Skin epidermis (tissue), 12 donors: ENCODE data around the gene UGCG.

Source experiments
- H3K27ac ChIP-seq, 21 experiments: fragments of 200-600 bp; sonication (generic) in 11 of 21; one replicate each; pipeline ENCODE4 v1.5.0; 2020; ENCODE audit warnings: mild to moderate bottlenecking in 3 of 21, inconsistent platforms in 2 of 21, moderate library complexity in 2 of 21
- H3K4me3 ChIP-seq, 7 experiments: fragments of 200-600 bp; sonication (generic) in 2 of 7; one replicate each; pipeline ENCODE4 v1.5.0; 2020; ENCODE audit warnings: inconsistent platforms in 2 of 7, mild to moderate bottlenecking in 2 of 7, moderate library complexity in 1 of 7

The UGCG gene

DNA sequence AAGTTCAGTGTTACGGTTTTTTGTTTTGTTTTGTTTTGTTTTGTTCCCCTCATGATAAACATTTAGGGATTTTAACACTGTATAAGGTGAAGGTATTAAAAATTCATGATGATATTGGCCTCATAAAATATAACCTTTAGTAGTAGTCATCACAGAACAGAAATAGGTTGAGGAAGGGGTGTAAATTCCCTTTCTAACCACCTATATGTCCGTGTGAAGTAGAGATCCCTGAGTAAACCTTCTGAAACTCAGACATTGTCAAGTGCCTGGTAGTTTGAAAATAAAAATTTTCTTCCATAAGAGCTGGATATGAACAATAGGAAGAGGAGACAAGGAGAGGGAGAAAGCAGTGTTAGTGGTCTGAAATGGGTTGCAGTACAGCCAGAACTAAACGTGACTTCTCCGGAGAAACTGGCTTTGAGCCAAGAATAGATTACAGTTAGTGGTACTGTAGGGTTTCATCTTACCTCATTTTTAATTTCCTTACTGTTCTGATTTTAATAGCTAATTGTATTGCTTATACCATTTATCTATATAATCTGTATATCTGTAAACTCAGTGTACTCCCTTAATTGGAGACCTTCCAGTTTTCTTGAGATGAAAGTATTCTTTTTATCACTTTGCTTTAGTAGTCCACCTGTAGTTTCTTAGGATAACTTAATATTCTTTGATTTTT is 18.3 kb downstream of the UGCG start:
- Histone ChIP-seq H3K4me3 (no peak overlapping the region), H3K27ac (no peak overlapping the region)

DNA sequence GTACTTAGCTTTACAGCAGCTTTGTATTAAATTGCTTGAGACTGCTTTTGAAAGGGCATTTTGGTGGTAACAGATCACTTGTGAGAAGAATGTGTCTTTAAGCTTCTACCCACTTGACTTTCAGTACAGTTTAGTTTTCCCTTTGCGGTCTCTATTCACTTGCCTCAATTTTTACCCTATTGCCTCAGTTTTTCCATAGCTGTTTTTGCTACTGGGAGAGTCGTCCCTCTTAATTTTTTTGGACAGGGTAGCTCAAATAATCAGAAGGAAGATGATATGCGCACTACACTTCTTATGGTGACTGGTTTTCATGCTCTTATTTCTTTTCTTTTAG is 18.8 kb downstream of the UGCG start:
- Histone ChIP-seq H3K4me3 (no peak overlapping the region), H3K27ac (no peak overlapping the region)

DNA sequence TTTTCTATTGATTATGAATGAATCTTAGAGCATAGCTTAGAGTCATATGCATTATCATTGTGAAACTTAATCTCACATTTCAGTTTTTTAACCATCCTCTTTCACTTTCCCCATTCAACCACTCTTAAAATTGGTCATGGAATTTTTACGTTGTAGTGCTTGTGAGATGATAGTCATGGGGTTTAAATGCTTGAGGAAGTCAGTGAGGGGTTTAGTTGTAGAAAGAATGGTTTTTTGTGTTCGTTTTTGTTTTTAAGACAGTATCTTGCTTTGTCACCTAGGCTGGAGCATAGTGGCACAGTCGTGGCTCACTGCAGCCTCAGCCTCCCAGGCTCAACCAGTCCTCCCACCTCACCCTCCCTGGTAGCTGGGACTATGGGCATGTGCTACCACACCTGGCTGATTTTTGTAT is 19.6 kb downstream of the UGCG start:
- H3K27ac ChIP-seq = peak overlapping the region in 1 of 21 experiments; percentile 62
- no peak overlapping the region for H3K4me3 ChIP-seq

DNA sequence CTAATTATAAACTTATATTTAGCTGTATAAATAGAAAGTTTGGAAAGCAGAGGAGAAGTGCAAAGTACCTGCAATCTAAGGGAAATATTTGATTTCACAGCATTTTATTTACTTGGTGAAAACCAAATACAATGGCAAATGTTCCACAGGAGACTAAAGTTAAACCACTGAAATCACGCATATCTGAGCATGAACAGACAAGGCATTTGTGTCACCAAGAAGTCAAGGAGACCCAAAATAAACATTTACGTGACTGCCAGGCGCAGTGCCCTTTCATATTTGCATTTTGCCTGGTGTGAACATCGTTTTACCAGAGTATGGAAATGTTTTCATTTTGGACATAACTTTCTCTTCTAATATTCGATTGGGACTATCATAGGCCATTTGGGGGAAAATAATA is 20.6 kb downstream of the UGCG start:
- no peak overlapping the region for H3K27ac ChIP-seq
- H3K4me3 ChIP-seq = no peak overlapping the region

DNA sequence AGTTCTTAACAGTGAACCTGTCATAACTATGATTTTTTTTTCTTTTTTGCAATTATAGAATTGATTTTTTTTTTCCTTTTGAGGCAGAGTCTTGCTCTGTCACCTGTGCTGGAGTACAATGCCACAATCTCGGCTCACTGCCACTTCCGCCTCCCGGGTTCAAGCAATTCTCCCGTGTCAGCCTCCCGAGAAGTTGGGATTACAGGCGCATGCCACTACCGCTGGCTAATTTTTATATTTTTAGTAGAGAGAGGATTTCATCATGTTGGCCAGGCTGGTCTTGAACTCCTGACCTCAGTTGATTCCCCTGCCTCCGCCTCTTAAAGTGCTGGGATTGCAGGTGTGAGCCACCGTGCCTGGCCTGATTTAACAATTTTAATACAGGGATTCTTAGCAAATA is 21.4 kb downstream of the UGCG start:
- Histone ChIP-seq H3K4me3 (no peak overlapping the region), H3K27ac (no peak overlapping the region)

DNA sequence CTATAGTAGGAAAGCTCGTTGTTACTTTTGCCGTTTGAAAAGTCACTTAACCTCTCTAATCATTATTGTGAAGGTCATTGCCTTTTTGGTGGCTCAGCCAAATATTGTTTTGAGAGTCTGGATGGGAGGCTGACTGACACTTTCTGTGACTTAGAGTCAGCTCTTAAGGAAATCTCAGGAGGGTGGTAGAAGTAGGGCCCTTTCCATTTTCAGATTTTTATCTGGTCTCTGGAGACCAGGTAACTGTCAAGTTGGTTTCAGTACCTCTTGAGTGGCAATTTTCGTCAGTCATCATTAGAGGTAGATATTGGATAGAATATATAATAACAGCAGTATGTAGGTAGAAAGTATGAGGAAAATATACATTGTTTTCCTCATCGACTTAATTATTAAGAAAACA is 23.3 kb downstream of the UGCG start:
- H3K27ac ChIP-seq = no peak overlapping the region
- H3K4me3 ChIP-seq = no peak overlapping the region

DNA sequence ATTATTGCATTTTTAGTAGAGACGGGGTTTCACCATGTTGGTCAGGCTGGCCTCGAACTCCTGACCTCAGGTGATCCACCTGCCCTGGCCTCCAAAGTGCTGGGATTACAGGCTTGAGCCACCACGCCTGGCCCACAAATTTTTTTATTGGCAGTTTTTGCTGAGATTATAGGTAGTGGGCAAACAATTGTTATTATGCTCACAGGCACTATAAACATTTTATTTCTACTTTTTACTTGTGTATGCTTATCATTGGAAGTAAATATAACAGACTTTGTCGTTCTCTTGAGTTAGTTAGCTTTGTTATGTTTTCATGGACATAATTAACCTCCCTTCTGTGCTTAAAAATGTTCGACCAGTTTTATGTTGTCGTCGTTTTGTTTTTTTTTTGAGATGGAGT is 23.9 kb downstream of the UGCG start:
- Histone ChIP-seq H3K27ac (no peak overlapping the region), H3K4me3 (no peak overlapping the region)

DNA sequence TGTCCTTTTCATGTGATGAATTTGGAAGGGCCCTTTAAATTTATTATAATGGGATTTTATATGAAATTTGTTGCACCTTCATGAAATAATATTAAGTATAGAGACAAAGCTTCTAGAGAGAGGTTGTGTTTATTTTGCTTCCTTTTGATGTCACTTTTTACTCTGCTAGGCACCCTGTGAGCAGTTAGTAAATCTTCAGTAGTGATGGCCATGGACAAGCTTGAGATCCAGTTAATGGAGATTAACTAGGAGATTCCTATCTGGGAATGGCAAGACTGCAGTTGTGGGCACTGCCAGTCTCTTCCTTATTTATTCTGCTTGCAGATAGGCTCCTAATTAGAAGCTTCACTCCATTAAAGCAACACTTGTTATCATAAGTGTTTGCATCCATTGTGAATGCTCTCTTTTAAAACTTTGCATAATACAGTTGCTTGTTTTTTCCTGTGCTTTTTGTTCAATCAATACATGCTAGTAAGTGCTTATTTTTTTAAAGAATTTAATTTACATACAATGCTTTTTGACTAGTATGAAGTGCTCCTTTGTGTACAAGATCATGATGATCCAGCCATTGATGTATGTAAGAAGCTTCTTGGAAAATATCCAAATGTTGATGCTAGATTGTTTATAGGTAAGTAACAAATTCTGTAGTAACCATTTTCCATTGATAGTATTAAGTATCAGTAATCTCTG is 25.9 kb downstream of the UGCG start:
- peak overlapping the region in 1 of 21 experiments; percentile 12 for H3K27ac ChIP-seq
- H3K4me3 ChIP-seq = no peak overlapping the region

DNA sequence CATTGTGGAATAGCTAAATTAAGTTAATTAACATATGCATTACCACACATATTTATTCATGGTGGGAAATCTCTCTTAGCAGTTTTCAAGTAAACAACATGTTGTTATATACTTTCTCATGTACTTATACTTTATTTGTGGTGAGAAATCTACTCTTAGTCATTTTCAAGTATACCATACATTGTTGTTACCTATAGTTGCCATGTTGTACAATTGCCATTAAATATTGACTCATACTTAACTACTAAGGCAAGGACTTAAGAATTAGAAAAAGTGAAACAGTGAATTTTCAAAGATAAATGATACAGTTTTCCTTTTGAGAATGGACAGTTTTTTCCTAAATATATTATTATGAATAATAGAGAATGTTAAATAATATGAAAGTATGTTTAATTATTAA is 27.7 kb downstream of the UGCG start:
- Histone ChIP-seq H3K4me3 (no peak overlapping the region), H3K27ac (no peak overlapping the region)

DNA sequence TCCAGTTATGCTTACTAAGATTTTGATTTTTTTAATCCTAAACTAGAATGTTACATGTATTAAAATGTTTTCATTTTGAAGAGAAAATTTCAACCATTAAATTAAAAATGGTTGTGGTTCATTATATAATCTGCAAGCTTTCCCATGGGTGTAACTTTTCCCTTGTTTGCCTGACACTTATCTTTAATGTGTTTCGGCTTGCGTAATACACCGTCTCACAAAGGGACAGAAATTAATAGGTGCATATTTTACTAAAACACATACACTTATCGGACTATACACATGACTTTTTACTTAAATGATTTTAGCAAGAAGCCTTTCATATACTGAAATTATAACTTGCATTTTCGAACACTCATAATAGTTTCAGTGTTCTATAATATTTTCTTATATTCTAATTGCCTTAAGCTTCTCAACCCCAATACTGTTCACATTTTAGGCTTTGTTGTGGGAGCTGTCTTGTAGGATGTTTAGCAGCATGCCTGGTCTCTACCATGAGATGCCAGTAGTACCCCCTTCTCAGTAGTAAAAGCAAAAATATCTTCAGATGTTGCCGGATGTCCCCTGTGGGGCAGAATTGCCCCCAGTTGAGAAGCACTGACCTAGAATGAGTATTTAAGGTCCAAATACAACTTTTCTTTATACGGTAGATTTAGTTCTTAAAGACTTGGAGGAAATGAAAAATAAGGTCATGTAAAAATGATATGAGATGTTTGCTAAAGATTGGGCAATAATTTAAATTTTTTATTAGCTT is 28.6 kb downstream of the UGCG start:
- Histone ChIP-seq H3K27ac (peak overlapping the region in 8 of 21 experiments; percentile 2 to 67 (median 42)), H3K4me3 (no peak overlapping the region)

DNA sequence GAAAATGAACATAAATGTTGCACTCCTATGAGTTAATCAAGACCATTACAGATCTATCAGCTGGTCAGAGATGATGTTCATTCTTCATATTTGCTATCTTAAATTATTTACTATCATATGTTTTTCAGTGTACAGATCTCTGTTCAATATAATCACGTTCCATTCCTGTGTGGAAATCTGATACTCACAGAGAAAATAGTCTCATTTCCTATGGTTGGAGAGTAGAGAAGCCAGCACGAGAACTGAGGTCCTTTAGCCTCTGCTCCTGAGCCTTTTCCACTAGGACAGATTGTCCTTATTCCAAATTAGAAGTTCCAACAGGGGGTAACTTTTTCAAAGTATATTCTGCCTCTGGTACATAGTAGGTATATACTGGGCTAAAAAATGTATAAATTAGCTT is 29.2 kb downstream of the UGCG start:
- peak overlapping the region in 12 of 21 experiments; percentile 2 to 67 (median 34) for H3K27ac ChIP-seq

DNA sequence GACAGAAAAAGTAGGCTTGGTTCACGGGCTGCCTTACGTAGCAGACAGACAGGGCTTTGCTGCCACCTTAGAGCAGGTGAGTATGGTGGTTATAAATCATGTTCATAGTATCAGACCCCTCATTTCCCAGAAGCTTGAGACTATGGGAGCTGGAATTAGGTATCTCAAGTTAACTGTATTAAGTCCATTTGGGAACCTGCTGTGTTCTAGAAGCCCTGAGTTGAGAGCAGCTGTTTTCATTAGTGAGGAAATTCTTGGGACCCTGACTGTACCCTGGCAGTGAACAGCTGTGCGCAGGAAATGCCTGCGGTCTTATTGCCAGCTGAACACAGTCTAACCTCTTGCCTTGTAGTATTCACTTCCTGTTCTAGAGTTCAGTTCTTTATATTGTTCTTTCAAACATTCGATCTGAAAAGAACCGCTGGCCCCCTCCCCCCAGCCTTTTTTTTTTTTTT is 29.8 kb downstream of the UGCG start:
- Histone ChIP-seq H3K4me3 (no peak overlapping the region), H3K27ac (peak overlapping the region in 12 of 21 experiments; percentile 2 to 67 (median 46))

More for the DNA sequence above, 29.2 kb downstream of the UGCG start:
- H3K4me3 ChIP-seq = no peak overlapping the region

DNA sequence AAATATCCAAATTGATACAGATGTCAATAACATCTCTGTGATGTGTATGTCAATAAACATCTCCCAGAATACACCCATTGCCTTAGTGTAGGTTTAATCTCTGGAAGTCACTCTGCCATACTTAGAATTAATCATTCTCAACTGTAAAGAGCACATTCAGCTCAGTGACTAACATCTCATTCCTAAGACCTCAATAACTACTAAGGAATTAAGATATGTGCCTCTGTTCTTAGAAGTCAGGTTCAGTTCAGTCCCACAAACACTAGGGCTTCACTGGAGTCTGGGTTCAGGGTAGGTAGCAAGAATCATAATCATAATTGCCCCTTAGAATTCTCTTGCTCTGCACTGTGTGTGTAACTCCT is 31.7 kb downstream of the UGCG start:
- H3K27ac ChIP-seq = no peak overlapping the region

DNA sequence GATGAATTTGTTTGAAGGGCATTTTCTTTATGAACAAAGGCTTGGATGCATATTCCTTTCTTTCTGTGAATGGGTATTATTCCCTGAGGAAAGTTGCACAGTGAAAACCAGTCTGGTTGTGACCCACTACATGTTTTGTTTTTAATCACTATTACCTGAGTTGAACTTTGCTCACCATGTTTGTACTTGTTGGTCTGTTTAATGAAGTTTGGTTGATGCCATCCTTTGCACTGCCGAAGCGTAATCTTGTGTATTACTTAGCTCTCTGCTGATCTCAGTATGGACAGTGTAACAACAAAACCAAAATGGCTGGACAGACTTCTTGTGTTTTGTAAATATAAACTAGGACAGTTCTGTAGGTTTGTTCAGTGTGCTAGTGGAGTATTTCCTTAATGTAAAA is 38.1 kb downstream of the UGCG start:
- H3K27ac ChIP-seq = peak overlapping the region in 1 of 21 experiments; percentile 36
- H3K4me3 ChIP-seq = no peak overlapping the region

More for the DNA sequence above, 31.7 kb downstream of the UGCG start:
- H3K4me3 ChIP-seq = no peak overlapping the region

DNA sequence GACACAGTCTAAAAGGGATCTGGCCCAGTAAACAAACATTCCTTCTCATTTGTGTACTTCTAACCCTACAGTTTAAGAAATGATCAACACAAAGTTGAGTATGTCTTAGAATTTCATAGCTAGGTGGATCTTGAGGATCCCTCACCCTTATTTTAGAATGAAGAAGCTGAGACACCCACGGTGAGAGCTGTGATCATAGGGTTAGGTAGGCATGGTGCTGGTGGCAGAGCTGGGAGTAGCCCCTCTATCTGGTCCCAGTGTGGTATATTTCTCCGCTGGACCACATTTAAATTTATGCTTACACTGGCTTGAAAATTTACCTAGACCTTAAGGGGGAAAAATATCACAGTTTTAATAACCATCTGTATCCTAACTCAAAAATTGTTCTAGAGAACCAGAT is 39.8 kb downstream of the UGCG start:
- H3K27ac ChIP-seq = peak overlapping the region in 11 of 21 experiments; percentile 21 to 81 (median 39)
- no peak overlapping the region for H3K4me3 ChIP-seq

DNA sequence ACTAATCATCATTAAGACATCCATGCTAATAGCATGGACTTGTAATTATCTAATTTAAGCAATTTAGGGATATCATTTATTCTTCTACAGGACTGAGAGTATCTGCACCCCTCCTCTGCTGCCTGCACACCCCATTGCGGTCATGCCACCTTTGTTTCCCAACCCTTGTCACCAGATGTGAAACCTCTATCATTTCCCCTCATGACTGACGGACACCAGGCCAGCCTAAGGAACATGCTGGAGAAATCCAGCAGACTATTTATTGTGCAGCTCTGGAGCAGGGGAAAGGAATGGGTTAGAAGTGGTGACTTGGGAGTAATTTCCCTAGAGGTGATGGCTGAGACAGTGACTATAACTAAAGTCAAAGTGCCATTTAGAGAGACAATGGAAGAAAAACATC is 40.7 kb downstream of the UGCG start:
- peak overlapping the region in 17 of 21 experiments; percentile 14 to 81 (median 58) for H3K27ac ChIP-seq

DNA sequence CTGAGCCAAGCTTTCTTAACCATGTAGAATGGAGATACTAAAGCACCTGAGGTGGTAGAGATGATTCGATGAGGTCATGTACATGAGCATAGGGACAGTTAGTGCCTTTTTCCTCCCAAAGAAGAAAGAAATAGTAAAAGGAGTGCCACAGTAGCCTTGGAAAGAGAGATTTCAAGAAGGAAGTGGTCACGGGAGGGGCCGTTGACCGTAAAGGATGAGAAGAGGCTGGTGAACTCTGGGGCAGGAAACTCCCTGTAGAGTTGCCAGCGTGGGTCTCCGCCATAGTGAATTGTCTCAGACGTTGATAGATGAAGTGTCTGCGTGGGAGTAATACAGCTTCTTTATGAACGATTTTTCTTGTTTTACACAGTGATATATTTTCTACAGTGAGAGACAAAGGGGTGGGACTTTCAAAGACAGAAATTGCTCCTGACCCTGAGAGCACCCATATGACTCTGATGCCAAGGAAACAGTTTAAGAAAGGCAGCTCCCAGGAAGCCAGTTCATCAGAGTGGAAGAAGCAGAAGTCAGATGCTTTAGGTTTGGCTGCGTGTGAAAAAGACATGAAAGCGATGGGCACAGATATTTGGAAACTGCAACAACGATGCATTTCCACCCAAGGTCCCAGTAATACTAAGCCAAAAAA is 41.3 kb downstream of the UGCG start:
- Histone ChIP-seq H3K27ac (peak overlapping the region in 19 of 21 experiments; percentile 13 to 81 (median 58)), H3K4me3 (no peak overlapping the region)

More for the DNA sequence above, 40.7 kb downstream of the UGCG start:
- H3K4me3 ChIP-seq = no peak overlapping the region

DNA sequence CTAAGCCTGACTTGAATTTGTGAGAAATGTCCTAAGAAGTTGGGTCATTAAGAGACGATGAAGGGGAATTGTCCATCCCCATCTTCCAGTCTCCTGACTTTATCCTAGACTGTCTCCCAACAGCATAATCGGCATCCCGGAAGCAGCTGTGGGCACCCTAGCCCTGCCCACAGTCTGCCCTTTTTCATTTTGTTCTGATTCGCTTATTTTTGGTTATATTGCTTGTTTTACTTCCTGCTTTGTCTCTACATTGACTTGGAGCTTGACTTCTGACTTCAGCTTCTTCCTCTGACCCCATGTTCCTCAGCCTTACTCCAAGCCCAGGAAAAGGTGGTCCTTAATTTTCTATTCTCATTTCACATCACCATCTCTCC is 41.8 kb downstream of the UGCG start:
- peak overlapping the region in 18 of 21 experiments; percentile 12 to 81 (median 59) for H3K27ac ChIP-seq
- H3K4me3 ChIP-seq = no peak overlapping the region

DNA sequence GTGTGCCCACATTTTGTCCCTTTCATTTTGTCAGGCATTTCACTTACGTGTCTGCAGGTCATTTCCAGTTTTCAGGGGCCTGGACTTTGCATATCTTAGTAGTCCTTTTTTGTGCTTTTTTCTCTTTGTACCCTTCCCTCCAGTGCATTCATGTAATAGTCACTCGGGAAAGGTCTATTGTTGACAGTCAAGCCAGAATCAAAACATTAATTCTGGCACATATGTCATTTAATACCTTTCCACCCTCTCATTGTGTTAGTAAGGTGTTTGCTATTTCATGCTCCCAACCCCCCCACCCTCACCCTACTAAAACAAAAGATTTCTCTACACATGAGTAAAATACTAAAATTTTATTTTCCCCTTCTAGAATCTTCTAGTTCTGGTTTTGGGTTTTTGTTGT is 42.7 kb downstream of the UGCG start:
- H3K27ac ChIP-seq = peak overlapping the region in 2 of 21 experiments; percentile 21 to 58
- H3K4me3 ChIP-seq = no peak overlapping the region

DNA sequence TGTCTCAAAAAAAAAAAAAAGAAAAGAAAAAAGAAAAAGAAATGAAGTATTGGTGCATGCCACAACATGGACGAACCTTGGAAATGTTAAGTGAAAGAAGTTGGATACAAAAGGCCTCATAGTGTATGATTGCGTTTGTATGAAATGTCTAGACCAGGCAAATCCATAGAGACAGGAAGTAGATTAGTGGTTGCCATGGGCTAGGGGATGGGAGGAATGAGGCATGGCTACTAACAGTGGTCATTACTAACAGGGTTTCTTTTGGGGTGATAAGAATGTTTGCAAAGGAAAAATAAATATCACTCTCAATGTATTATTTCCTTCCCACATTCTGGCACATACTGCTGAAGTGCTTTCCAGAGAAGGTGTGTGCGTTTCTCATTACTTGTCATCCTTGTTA is 44.1 kb downstream of the UGCG start:
- H3K27ac ChIP-seq = no peak overlapping the region
- no peak overlapping the region for H3K4me3 ChIP-seq
